Measurements from ENCODE around the gene CLOCK.

Gene CLOCK

GRCh38 chr4:55411621-55412020 lies 135.1 kb downstream of the CLOCK start:
- peak; percentile 30 for DNase-seq (ENCODE audit: low read depth)

GRCh38 chr4:55410431-55410830 lies 136.3 kb downstream of the CLOCK start:
- DNase-seq (ENCODE audit: low read depth): no peak

GRCh38 chr4:55409468-55410171 lies 137.1 kb downstream of the CLOCK start:
- peak; percentile 23 for DNase-seq (ENCODE audit: low read depth)

GRCh38 chr4:55407764-55408163 lies 138.9 kb downstream of the CLOCK start:
- no peak for DNase-seq (ENCODE audit: low read depth)

- DNase-seq (ENCODE audit: low read depth): no peak
These were observed 139.6 kb downstream of the CLOCK start for GRCh38 chr4:55407119-55407518.

- DNase-seq (ENCODE audit: low read depth): no peak
These were observed 140.2 kb downstream of the CLOCK start for GRCh38 chr4:55406545-55406944.

GRCh38 chr4:55405073-55405472 lies 141.6 kb downstream of the CLOCK start:
- no peak for DNase-seq (ENCODE audit: low read depth)

- no peak for DNase-seq (ENCODE audit: low read depth)
These were observed 147.1 kb downstream of the CLOCK start for GRCh38 chr4:55399581-55399980.

GRCh38 chr4:55398966-55399365 lies 147.7 kb downstream of the CLOCK start:
- peak; percentile 31 for DNase-seq (ENCODE audit: low read depth)

GRCh38 chr4:55398461-55398860 lies 148.2 kb downstream of the CLOCK start:
- peak; percentile 67 for DNase-seq (ENCODE audit: low read depth)

- DNase-seq (ENCODE audit: low read depth): peak; percentile 68
These were observed 149.0 kb downstream of the CLOCK start for GRCh38 chr4:55397520-55398321.

- DNase-seq (ENCODE audit: low read depth): peak; percentile 34
These were observed 149.6 kb downstream of the CLOCK start for GRCh38 chr4:55397126-55397436.

- peak; percentile 53 for DNase-seq (ENCODE audit: low read depth)
These were observed 150.2 kb downstream of the CLOCK start for GRCh38 chr4:55396308-55397125.

GRCh38 chr4:55395529-55396307 lies 151.0 kb downstream of the CLOCK start, which contains the start of gene TMEM165:
TSS of gene TMEM165 (plus strand) at chr4:55395957. CDS start at chr4:55396190, 233 bp downstream.
- DNase-seq (ENCODE audit: low read depth): peak; percentile 87

- no peak for DNase-seq (ENCODE audit: low read depth)
These were observed 151.5 kb downstream of the CLOCK start for GRCh38 chr4:55395218-55395528.

- DNase-seq (ENCODE audit: low read depth): no peak
These were observed 153.0 kb downstream of the CLOCK start for GRCh38 chr4:55393461-55394320.

GRCh38 chr4:55386840-55387239 lies 159.9 kb downstream of the CLOCK start:
- no peak for DNase-seq (ENCODE audit: low read depth)

- DNase-seq (ENCODE audit: low read depth): peak; percentile 54
These were observed 160.6 kb downstream of the CLOCK start for GRCh38 chr4:55386073-55386472.

- no peak for DNase-seq (ENCODE audit: low read depth)
These were observed 161.5 kb downstream of the CLOCK start for GRCh38 chr4:55385201-55385649.

GRCh38 chr4:55382488-55383003 lies 164.2 kb downstream of the CLOCK start:
- DNase-seq (ENCODE audit: low read depth): no peak

GRCh38 chr4:55381502-55381901 lies 165.2 kb downstream of the CLOCK start:
- DNase-seq (ENCODE audit: low read depth): no peak
